Measurements from ENCODE around the gene ACIN1.
A peak's percentile ranks its signal among the peaks of the same experiment; 100 is the strongest.
"Not testable (repeated sequence)": the region's sequence is repeated elsewhere in the genome, so short reads cannot be mapped to it uniquely, and the experiment has no call there.

Gene ACIN1

GRCh38 chr14:23015618-23016017 lies 79.3 kb downstream of the ACIN1 start:
- no peak for DNase-seq (ENCODE audit: low read depth in 2 of 2)

- not testable (repeated sequence) for DNase-seq (ENCODE audit: low read depth in 2 of 2)
These were observed 81.2 kb downstream of the ACIN1 start for GRCh38 chr14:23013749-23014054.

GRCh38 chr14:23013054-23013748 lies 81.7 kb downstream of the ACIN1 start:
- no peak for DNase-seq (ENCODE audit: low read depth in 2 of 2)

- DNase-seq (ENCODE audit: low read depth in 2 of 2), result peak; percentile 58 to 60
These were observed 84.8 kb downstream of the ACIN1 start, which contains the start of gene C14orf93 for GRCh38 chr14:23009939-23010726. TSS of gene C14orf93 (minus strand) at chr14:23010143. CDS start at chr14:22999023, 11,120 bp downstream.

GRCh38 chr14:23009483-23009938 lies 85.4 kb downstream of the ACIN1 start:
- no peak for DNase-seq (ENCODE audit: low read depth in 2 of 2)

GRCh38 chr14:23008831-23009230 lies 86.1 kb downstream of the ACIN1 start:
- no peak for DNase-seq (ENCODE audit: low read depth in 2 of 2)
